OCI-LY3 (cell line): Measurements from ENCODE around the gene TMEM59L.

Experiments used
- CTCF ChIP-seq: fragments of 200-600, 300-600 bp; sonication (generic); IDR thresholded peaks from 2 replicates; pipeline ENCODE4 v1.5.1; 2014; ENCODE audit warnings: antibody characterized with exemption, low read length, low read depth
- EZH2phosphoT487 ChIP-seq: fragments of 200-600 bp; shearing (Covaris generic); IDR thresholded peaks from 2 replicates; pipeline ENCODE4 v1.6.1; 2018; ENCODE audit warnings: antibody characterized with exemption, mixed run types, low read depth

GRCh38 chr19:18599485-18599884 is 13.2 kb upstream of the TMEM59L start:
- TF ChIP-seq CTCF: no peak
- TF ChIP-seq EZH2phosphoT487: no peak
